T-helper 2 cell treated with Interferon-gamma antibody and Interleukin-4, amounts not matched to agents 100 ng/mL and 5 ng/mL, for 36 hours (primary cell): Measurements from ENCODE around the gene AQP2. TPM values are rescaled to one million over a fixed set of nuclear protein-coding genes. Genes with fewer than 3 reads are reported as not detected.

Experiments
- intact Hi-C: fragments of 100-400 bp; cut with micrococcal nuclease; formaldehyde crosslinking; loops from one replicate; pipeline ENCODE4 v1.15.1; 2023
- total RNA-seq: library from RNA; stranded (reverse); gene quantifications from 2 replicates; pipeline ENCODE4 v1.2.3, GENCODE V29; 2022

AQP2 gene
- total RNA-seq, 1 donor from 2014 or later: not detected

- intact Hi-C loops: no loop called here
These were observed 18.5 kb downstream of the AQP2 start for GRCh38 chr12:49969027-49969426.

- intact Hi-C loops: no loop called here
These were observed 19.3 kb downstream of the AQP2 start for GRCh38 chr12:49969651-49970429.

- intact Hi-C loops: no loop called here
These were observed 20.1 kb downstream of the AQP2 start for GRCh38 chr12:49970658-49971057.

- intact Hi-C loops: no loop called here
These were observed 20.6 kb downstream of the AQP2 start for GRCh38 chr12:49971141-49971540.

- intact Hi-C loops: no loop called here
These were observed 21.6 kb downstream of the AQP2 start for GRCh38 chr12:49972129-49972528.

- intact Hi-C loops: no loop called here
These were observed 22.3 kb downstream of the AQP2 start, which contains the start of gene AQP6 for GRCh38 chr12:49972641-49973360. Gene AQP6, plus strand, starts transcription at chr12:49972947. Its CDS starts 227 bp downstream, at chr12:49973174.

- intact Hi-C loops: no loop called here
These were observed 22.9 kb downstream of the AQP2 start for GRCh38 chr12:49973361-49973830.

- intact Hi-C loops: no loop called here
These were observed 23.7 kb downstream of the AQP2 start for GRCh38 chr12:49974231-49974675.

GRCh38 chr12:49974677-49975317 lies 24.3 kb downstream of the AQP2 start:
- intact Hi-C loops: no loop called here

- intact Hi-C loops: no loop called here
These were observed 24.8 kb downstream of the AQP2 start for GRCh38 chr12:49975318-49975761.

GRCh38 chr12:49976557-49976956 lies 26.0 kb downstream of the AQP2 start:
- intact Hi-C loops: no loop called here

- intact Hi-C loops: no loop called here
These were observed 27.6 kb downstream of the AQP2 start for GRCh38 chr12:49978125-49978524.

GRCh38 chr12:49979016-49979586 lies 28.6 kb downstream of the AQP2 start:
- intact Hi-C loops: no loop called here

GRCh38 chr12:49979791-49980190 lies 29.3 kb downstream of the AQP2 start:
- intact Hi-C loops: no loop called here

GRCh38 chr12:49980501-49981349 lies 30.2 kb downstream of the AQP2 start:
- intact Hi-C loops: no loop called here

GRCh38 chr12:49982246-49983087 lies 31.9 kb downstream of the AQP2 start:
- intact Hi-C loops: no loop called here

- intact Hi-C loops: no loop called here
These were observed 33.4 kb downstream of the AQP2 start for GRCh38 chr12:49983892-49984291.

GRCh38 chr12:49984476-49985359 lies 34.2 kb downstream of the AQP2 start:
- intact Hi-C loops: no loop called here

- intact Hi-C loops: no loop called here
These were observed 35.4 kb downstream of the AQP2 start for GRCh38 chr12:49985981-49986380.
